Trophoblast cell (in vitro differentiated cells and primary cell): ENCODE measurements around the gene TENM4.
"Not testable (repeated sequence)": the region's sequence is repeated elsewhere in the genome, so short reads cannot be mapped to it uniquely, and the experiment has no call there.

Experiments
- DNase-seq, 2 donors: peaks; one replicate each; pipeline ENCODE4 v3.0.0-alpha.2; 2016
- H2AFZ ChIP-seq: 2 replicates; pipeline ENCODE4 v1.6.1; 2013; ENCODE audit warnings: low read length, moderate library complexity, mild to moderate bottlenecking; ENCODE audit not compliant: insufficient read depth, poor library complexity
- H2AK5ac ChIP-seq: 2 replicates; pipeline ENCODE4 v1.6.1; 2013; ENCODE audit warnings: mild to moderate bottlenecking, low read length
- H2BK120ac ChIP-seq: 2 replicates; pipeline ENCODE4 v1.6.1; 2013; ENCODE audit warnings: low read length, mild to moderate bottlenecking, moderate library complexity; ENCODE audit not compliant: insufficient read depth, poor library complexity
- H2BK12ac ChIP-seq: 2 replicates; pipeline ENCODE4 v1.6.1; 2013; ENCODE audit warnings: mild to moderate bottlenecking, low read length, moderate library complexity
- H2BK5ac ChIP-seq: 2 replicates; pipeline ENCODE4 v1.6.1; 2013; ENCODE audit warnings: low read length, low read depth, moderate library complexity, mild to moderate bottlenecking; ENCODE audit not compliant: poor library complexity
- H3K14ac ChIP-seq: 2 replicates; pipeline ENCODE4 v1.6.1; 2013; ENCODE audit warnings: mild to moderate bottlenecking, low read length
- H3K18ac ChIP-seq: 2 replicates; pipeline ENCODE4 v1.6.1; 2013; ENCODE audit warnings: mild to moderate bottlenecking, low read length
- H3K23ac ChIP-seq: 2 replicates; pipeline ENCODE4 v1.6.1; 2013; ENCODE audit warnings: low read length
- H3K27ac ChIP-seq: 2 replicates; pipeline ENCODE4 v1.5.1; 2013; ENCODE audit warnings: low read depth, mild to moderate bottlenecking, inconsistent platforms, low read length, moderate library complexity
- H3K27me3 ChIP-seq: 2 replicates; pipeline ENCODE4 v1.6.1; 2013; ENCODE audit warnings: inconsistent platforms, mild to moderate bottlenecking, low read length, moderate library complexity; ENCODE audit not compliant: insufficient read depth
- H3K36me3 ChIP-seq, 2 experiments: 1 replicate in 1 of 2; 2 replicates in 1 of 2; pipeline ENCODE4 v1.6.1; 2013; ENCODE audit warnings: low read length in 2 of 2, mild to moderate bottlenecking in 2 of 2, moderate library complexity in 1 of 2; ENCODE audit not compliant: insufficient read depth in 2 of 2, control insufficient read depth in 1 of 2
- H3K4ac ChIP-seq: 2 replicates; pipeline ENCODE4 v1.6.1; 2013; ENCODE audit warnings: low read depth, mild to moderate bottlenecking, low read length, moderate library complexity
- H3K4me1 ChIP-seq, 2 experiments: 1 replicate in 1 of 2; 2 replicates in 1 of 2; pipeline ENCODE4 v1.6.1; 2013; ENCODE audit warnings: low read length in 2 of 2, mild to moderate bottlenecking in 2 of 2, moderate library complexity in 1 of 2; ENCODE audit not compliant: insufficient read depth in 2 of 2, control insufficient read depth in 1 of 2
- H3K4me2 ChIP-seq: 2 replicates; pipeline ENCODE4 v1.6.1; 2013; ENCODE audit warnings: inconsistent platforms, mild to moderate bottlenecking, low read length, moderate library complexity
- H3K4me3 ChIP-seq: 2 replicates; pipeline ENCODE4 v1.5.1; 2013; ENCODE audit warnings: mild to moderate bottlenecking, low read depth, low read length, inconsistent platforms
- H3K79me1 ChIP-seq: one replicate; pipeline ENCODE4 v1.6.1; 2013; ENCODE audit warnings: low read length
- H3K79me2 ChIP-seq: 2 replicates; pipeline ENCODE4 v1.6.1; 2013; ENCODE audit warnings: low read length, mild to moderate bottlenecking; ENCODE audit not compliant: control insufficient read depth, insufficient read depth, poor library complexity
- H3K9ac ChIP-seq: 2 replicates; pipeline ENCODE4 v1.6.1; 2013; ENCODE audit warnings: mild to moderate bottlenecking, low read length
- H3K9me3 ChIP-seq: 2 replicates; pipeline ENCODE4 v1.6.1; 2013; ENCODE audit warnings: low read depth, mild to moderate bottlenecking, control low read depth, inconsistent platforms, low read length; ENCODE audit not compliant: insufficient read depth
- H4K12ac ChIP-seq: 2 replicates; pipeline ENCODE4 v1.6.1; 2013; ENCODE audit warnings: low read depth, mild to moderate bottlenecking, low read length, moderate library complexity
- H4K8ac ChIP-seq: 2 replicates; pipeline ENCODE4 v1.6.1; 2013; ENCODE audit warnings: low read depth, mild to moderate bottlenecking, low read length, moderate library complexity
- H4K91ac ChIP-seq: one replicate; pipeline ENCODE4 v1.6.1; 2013; ENCODE audit warnings: low read depth, mild to moderate bottlenecking, low read length, moderate library complexity
- WGBS: extraction: QIAGEN DNeasy Blood & Tissue Kit; methylation state at CpG from one replicate; pipeline ENCODE4 v1.1.7; 2013; ENCODE audit warnings: missing lambda C conversion rate; ENCODE audit not compliant: insufficient read length, insufficient coverage; ENCODE audit errors: extremely low coverage; 5-methylcytosine and 5-hydroxymethylcytosine counted together

The TENM4 gene

DNA sequence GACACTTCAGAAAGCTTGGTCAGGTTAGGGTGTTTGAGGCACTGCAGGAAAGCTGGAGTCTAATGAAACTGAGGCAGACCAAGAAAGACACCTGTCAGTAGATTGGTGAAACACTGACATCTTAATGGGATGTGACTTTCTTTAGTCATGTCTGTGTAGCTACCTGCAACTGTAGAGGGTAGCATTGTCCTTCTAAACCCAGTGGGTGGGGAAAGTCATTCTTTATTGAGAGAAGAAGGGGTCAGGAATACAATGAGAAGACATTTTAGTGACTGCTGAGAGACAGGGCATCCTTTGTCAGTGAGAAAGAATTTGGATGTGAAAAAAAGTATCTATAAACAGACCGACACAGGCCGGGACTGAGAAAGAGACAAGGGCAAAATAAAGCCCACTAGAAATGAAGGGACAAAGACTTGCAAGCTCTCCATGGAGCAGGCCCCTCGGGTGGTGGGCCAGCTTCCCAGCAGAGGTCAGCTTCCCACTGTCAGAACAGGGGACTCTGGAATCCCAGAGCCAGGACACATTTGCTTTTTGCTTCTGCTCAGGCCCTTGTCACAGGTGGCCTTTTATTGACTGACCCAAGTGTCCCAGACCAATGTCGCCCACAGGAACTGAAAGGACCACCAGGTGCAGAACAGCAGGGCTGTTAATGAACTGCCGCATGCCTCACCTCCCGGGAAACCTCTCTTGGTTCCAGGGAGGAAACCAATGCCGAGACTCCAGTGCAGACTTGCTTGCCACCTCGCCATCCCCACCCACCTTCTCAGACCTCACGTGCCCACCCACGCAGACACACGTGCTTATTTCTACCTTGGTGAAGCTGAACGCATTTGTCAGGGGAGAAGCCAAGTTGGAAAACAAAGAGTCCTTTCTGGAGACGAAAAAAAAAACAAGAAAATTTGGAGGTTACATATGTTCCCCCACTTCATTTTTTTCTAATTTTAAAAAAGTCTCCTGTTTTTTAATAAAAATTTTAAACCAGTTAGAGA lies 212.8 kb downstream of the TENM4 start:
- Histone ChIP-seq H3K27me3 (no peaks in the 10 kb centered on the region), H2BK12ac (no peak overlapping the region), H3K9me3 (no peaks in the 10 kb centered on the region), H4K8ac (no peak overlapping the region), H3K4me1 (no peaks in the 10 kb centered on the region), H3K4me2 (no peak overlapping the region), H3K4me3 (no peak overlapping the region), H4K12ac (no peak overlapping the region), H2BK120ac (no peak overlapping the region), H3K36me3 (no peaks in the 10 kb centered on the region), H2AK5ac (no peak overlapping the region), H2BK5ac (no peak overlapping the region), H3K27ac (no peak overlapping the region), H3K18ac (no peak overlapping the region), H3K79me2 (no peaks in the 10 kb centered on the region), H2AFZ (no peak overlapping the region), H3K9ac (no peak overlapping the region), H3K23ac (no peak overlapping the region), H4K91ac (no peak overlapping the region), H3K14ac (no peak overlapping the region), H3K4ac (no peak overlapping the region), H3K79me1 (no peaks in the 10 kb centered on the region)
- no peak for DNase-seq
- WGBS: no CpG with 5 or more reads among the region's 13 CpGs

DNA sequence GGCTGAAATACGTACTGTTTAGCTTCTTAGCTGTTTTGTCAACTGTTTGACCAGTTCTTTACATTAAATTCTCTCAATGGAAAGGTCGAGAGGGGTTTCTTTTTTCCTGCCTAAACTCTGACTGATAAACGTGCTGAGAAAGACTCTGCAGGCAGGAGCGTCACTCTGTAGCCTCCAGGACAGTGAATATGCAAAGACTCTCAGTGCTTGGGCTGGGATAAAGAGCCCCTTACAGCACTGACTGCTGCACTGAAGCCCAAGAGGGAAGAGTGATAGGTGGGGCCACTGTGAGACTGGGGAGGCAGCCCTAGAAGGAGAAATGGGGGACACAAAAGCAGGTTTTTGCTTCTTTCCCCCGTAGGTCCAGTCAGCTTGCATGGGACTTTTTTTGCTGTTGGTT lies 213.5 kb downstream of the TENM4 start:
- no peaks in the 10 kb centered on the region for H3K9me3 ChIP-seq
- no peak overlapping the region for H3K18ac ChIP-seq
- no peak overlapping the region for H4K8ac ChIP-seq
- no peak overlapping the region for H3K9ac ChIP-seq
- H3K79me1 ChIP-seq: no peaks in the 10 kb centered on the region
- H3K4me2 ChIP-seq: no peak overlapping the region
- no peaks in the 10 kb centered on the region for H3K4me1 ChIP-seq
- no peak overlapping the region for H3K14ac ChIP-seq
- no peak overlapping the region for H4K91ac ChIP-seq
- no peak overlapping the region for H4K12ac ChIP-seq
- H3K36me3 ChIP-seq: no peaks in the 10 kb centered on the region
- DNase-seq: no peak
- H2AFZ ChIP-seq: no peak overlapping the region
- no peak overlapping the region for H2BK12ac ChIP-seq
- H3K27ac ChIP-seq: no peak overlapping the region
- H3K23ac ChIP-seq: no peak overlapping the region
- H3K4me3 ChIP-seq: no peak overlapping the region
- H2BK5ac ChIP-seq: no peak overlapping the region
- H3K4ac ChIP-seq: no peak overlapping the region
- H3K79me2 ChIP-seq: no peaks in the 10 kb centered on the region
- no peaks in the 10 kb centered on the region for H3K27me3 ChIP-seq
- WGBS: no CpG with 5 or more reads among the region's 5 CpGs
- no peak overlapping the region for H2AK5ac ChIP-seq
- no peak overlapping the region for H2BK120ac ChIP-seq

DNA sequence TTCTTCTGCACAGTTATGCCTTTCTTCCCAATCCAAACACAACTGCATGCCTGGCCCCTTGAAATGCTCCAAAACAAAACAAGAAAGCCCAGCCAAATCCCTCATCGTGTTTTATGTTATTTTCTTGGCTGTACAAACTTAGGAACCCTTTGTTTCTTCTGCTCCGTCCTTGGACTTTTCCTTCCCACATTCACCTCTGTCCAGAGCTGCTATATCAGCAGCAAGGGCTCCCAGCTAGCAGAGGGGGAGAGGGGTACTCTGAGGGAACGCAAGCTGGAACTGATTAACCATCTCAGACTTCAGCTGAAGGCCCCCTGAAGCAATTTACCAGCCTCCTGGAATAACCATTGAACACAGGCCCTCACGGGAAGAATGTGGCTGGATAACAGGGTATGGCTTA lies 214.7 kb downstream of the TENM4 start:
- H3K9me3 ChIP-seq: no peaks in the 10 kb centered on the region
- no peak overlapping the region for H2AK5ac ChIP-seq
- H3K18ac ChIP-seq: no peak overlapping the region
- H3K27ac ChIP-seq: no peak overlapping the region
- H3K79me1 ChIP-seq: no peaks in the 10 kb centered on the region
- no peak overlapping the region for H4K12ac ChIP-seq
- no peak overlapping the region for H4K91ac ChIP-seq
- DNase-seq: no peak
- H3K79me2 ChIP-seq: no peaks in the 10 kb centered on the region
- H3K9ac ChIP-seq: no peak overlapping the region
- no peaks in the 10 kb centered on the region for H3K4me1 ChIP-seq
- H3K27me3 ChIP-seq: no peaks in the 10 kb centered on the region
- no peak overlapping the region for H2BK120ac ChIP-seq
- no peak overlapping the region for H3K4me3 ChIP-seq
- WGBS: no CpG with 5 or more reads among the region's 4 CpGs
- H3K4me2 ChIP-seq: no peak overlapping the region
- H3K36me3 ChIP-seq: no peaks in the 10 kb centered on the region
- no peak overlapping the region for H3K23ac ChIP-seq
- no peak overlapping the region for H3K14ac ChIP-seq
- no peak overlapping the region for H4K8ac ChIP-seq
- no peak overlapping the region for H2BK5ac ChIP-seq
- H2BK12ac ChIP-seq: no peak overlapping the region
- H2AFZ ChIP-seq: no peak overlapping the region
- no peak overlapping the region for H3K4ac ChIP-seq

DNA sequence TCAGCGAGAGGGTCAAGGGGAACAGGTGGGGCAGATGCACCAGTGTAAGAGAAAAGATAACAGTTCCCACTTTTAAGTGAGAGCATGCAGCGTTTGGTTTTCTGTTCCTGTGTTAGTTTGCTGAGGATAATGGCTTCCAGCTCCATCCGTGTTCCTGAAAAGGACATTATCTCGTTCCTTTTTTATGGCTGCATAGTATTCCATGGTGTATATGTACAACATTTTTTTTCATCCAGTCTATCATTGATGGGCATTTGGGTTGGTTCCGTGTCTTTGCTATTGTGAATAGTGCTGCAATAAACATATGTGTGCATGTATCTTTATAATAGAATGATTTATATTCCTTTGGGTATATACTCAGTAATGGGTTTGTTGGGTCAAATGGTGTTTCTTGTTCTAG lies 218.7 kb downstream of the TENM4 start:
- not testable (repeated sequence) for H3K4me3 ChIP-seq, H3K36me3 ChIP-seq, H2BK5ac ChIP-seq, H2BK120ac ChIP-seq, H3K79me1 ChIP-seq, H4K91ac ChIP-seq, H2AK5ac ChIP-seq, H2BK12ac ChIP-seq, H3K27ac ChIP-seq, H3K9me3 ChIP-seq, H4K12ac ChIP-seq, H3K4me1 ChIP-seq, H3K14ac ChIP-seq, H3K4me2 ChIP-seq, H3K18ac ChIP-seq, H3K27me3 ChIP-seq, H3K9ac ChIP-seq, H4K8ac ChIP-seq, H2AFZ ChIP-seq, H3K79me2 ChIP-seq, H3K4ac ChIP-seq, H3K23ac ChIP-seq, DNase-seq
- WGBS: no CpG with 5 or more reads among the region's 5 CpGs
